Inflammatory macrophage (primary cell): ENCODE measurements around the gene RAP1GAP2.
A peak's percentile ranks its signal among the peaks of the same experiment; 100 is the strongest.

Experiments
- DNase-seq, 2 donors: peaks; one replicate each; pipeline ENCODE4 v3.0.0-alpha.2; 2020 to 2022

The RAP1GAP2 gene

GRCh38 chr17:2786176-2786881 is 9.9 kb upstream of the RAP1GAP2 start:
- DNase-seq: peak; percentile 95 to 96

GRCh38 chr17:2789700-2790099 is 6.5 kb upstream of the RAP1GAP2 start:
- no peak for DNase-seq

GRCh38 chr17:2792366-2793169 is 3.7 kb upstream of the RAP1GAP2 start:
- DNase-seq: peak in 1 of 2 donors; percentile 34

- no peak for DNase-seq
Observed at GRCh38 chr17:2794111-2794803, 2.0 kb upstream of the RAP1GAP2 start.

GRCh38 chr17:2795441-2796163 is 636 bp upstream of the RAP1GAP2 start:
- no peak for DNase-seq

GRCh38 chr17:2797226-2797625 is 988 bp downstream of the RAP1GAP2 start:
- no peak for DNase-seq

GRCh38 chr17:2797637-2798036 is 1.4 kb downstream of the RAP1GAP2 start:
- no peak for DNase-seq

GRCh38 chr17:2798188-2798587 is 1.9 kb downstream of the RAP1GAP2 start:
- DNase-seq: no peak

GRCh38 chr17:2798678-2799077 is 2.4 kb downstream of the RAP1GAP2 start:
- no peak for DNase-seq

- no peak for DNase-seq
Observed at GRCh38 chr17:2799653-2800052, 3.4 kb downstream of the RAP1GAP2 start.

GRCh38 chr17:2800367-2800766 is 4.1 kb downstream of the RAP1GAP2 start:
- DNase-seq: no peak

- no peak for DNase-seq
Observed at GRCh38 chr17:2801841-2802240, 5.6 kb downstream of the RAP1GAP2 start.

- no peak for DNase-seq
Observed at GRCh38 chr17:2802574-2802973, 6.3 kb downstream of the RAP1GAP2 start.

- DNase-seq: peak; percentile 47
Observed at GRCh38 chr17:2803386-2803785, 7.1 kb downstream of the RAP1GAP2 start.

GRCh38 chr17:2803971-2804370 is 7.7 kb downstream of the RAP1GAP2 start:
- DNase-seq: no peak

GRCh38 chr17:2804912-2805311 is 8.7 kb downstream of the RAP1GAP2 start:
- no peak for DNase-seq

- no peak for DNase-seq
Observed at GRCh38 chr17:2805961-2806360, 9.7 kb downstream of the RAP1GAP2 start.

GRCh38 chr17:2808367-2809335 is 12.4 kb downstream of the RAP1GAP2 start:
- no peak for DNase-seq

GRCh38 chr17:2809337-2809736 is 13.1 kb downstream of the RAP1GAP2 start:
- DNase-seq: no peak

GRCh38 chr17:2814049-2814448 is 17.8 kb downstream of the RAP1GAP2 start:
- DNase-seq: peak in 1 of 2 donors; percentile 34
